Adrenal gland (tissue), 5 donors: ENCODE results near the gene TCP11X1.
"Not testable (repeated sequence)": the region's sequence is repeated elsewhere in the genome, so short reads cannot be mapped to it uniquely, and the experiment has no call there.

ENCODE experiments used
- POLR2A ChIP-seq, 2 donors: fragments of 450-650 bp; IDR thresholded peaks; one replicate each; pipeline ENCODE4 v1.6.1; 2017; ENCODE audit warnings: antibody characterized with exemption in 2 of 2, mild to moderate bottlenecking in 2 of 2, moderate library complexity in 1 of 2
- TF ChIP-seq, protein P1 (sequence below), 6 experiments: fragments of 450-650 bp in 4 of 6; fragments of 200-600 bp in 2 of 6; sonication (generic) in 1 of 6; IDR thresholded peaks; 1 replicate in 5 of 6; 2 replicates in 1 of 6; pipeline versions ENCODE4 v1.5.1 to v1.8.0; 2016 to 2021; ENCODE audit warnings: antibody characterized with exemption in 6 of 6, mild to moderate bottlenecking in 2 of 6, moderate library complexity in 1 of 6
- donor health status: DM: no; HTN: no; CAD: no.

GRCh38 chrX:102246893-102247292, 31.8 kb downstream of the TCP11X1 start, which contains the start of gene NXF2:
- TF ChIP-seq, protein P1, sequence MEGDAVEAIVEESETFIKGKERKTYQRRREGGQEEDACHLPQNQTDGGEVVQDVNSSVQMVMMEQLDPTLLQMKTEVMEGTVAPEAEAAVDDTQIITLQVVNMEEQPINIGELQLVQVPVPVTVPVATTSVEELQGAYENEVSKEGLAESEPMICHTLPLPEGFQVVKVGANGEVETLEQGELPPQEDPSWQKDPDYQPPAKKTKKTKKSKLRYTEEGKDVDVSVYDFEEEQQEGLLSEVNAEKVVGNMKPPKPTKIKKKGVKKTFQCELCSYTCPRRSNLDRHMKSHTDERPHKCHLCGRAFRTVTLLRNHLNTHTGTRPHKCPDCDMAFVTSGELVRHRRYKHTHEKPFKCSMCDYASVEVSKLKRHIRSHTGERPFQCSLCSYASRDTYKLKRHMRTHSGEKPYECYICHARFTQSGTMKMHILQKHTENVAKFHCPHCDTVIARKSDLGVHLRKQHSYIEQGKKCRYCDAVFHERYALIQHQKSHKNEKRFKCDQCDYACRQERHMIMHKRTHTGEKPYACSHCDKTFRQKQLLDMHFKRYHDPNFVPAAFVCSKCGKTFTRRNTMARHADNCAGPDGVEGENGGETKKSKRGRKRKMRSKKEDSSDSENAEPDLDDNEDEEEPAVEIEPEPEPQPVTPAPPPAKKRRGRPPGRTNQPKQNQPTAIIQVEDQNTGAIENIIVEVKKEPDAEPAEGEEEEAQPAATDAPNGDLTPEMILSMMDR (IDR thresholded peaks at IDR 0.05): not testable (repeated sequence)
- TF ChIP-seq POLR2A (IDR thresholded peaks at IDR 0.05): not testable (repeated sequence)
